Hepatocyte (in vitro differentiated cells): ENCODE results near the gene HBE1. TPM values are rescaled to one million over a fixed set of nuclear protein-coding genes. Genes with fewer than 3 reads are reported as not detected.

Experiments
- DNase-seq: peaks from one replicate; pipeline ENCODE4 v3.0.0-alpha.2; 2016; ENCODE audit warnings: low spot score
- H2AFZ ChIP-seq: fragments of 200-600 bp; sonication (generic); 2 replicates; pipeline ENCODE4 v1.6.0; 2016; ENCODE audit warnings: antibody characterized with exemption, mild to moderate bottlenecking
- H3K27ac ChIP-seq: fragments of 200-600 bp; sonication (generic); 2 replicates; pipeline ENCODE4 v1.5.1; 2016; ENCODE audit warnings: mild to moderate bottlenecking
- H3K27me3 ChIP-seq: fragments of 200-600 bp; sonication (generic); 2 replicates; pipeline ENCODE4 v1.6.1; 2016
- H3K36me3 ChIP-seq: fragments of 200-600 bp; sonication (generic); replicated peaks from 2 replicates; pipeline ENCODE4 v1.5.1; 2016; ENCODE audit warnings: low read depth; ENCODE audit not compliant: insufficient read depth
- H3K4me1 ChIP-seq: fragments of 200-600 bp; sonication (generic); 2 replicates; pipeline ENCODE4 v1.5.1; 2016; ENCODE audit warnings: mild to moderate bottlenecking, moderate library complexity; ENCODE audit not compliant: insufficient read depth
- H3K4me2 ChIP-seq: fragments of 200-600 bp; sonication (generic); 2 replicates; pipeline ENCODE4 v1.6.0; 2016
- H3K4me3 ChIP-seq: fragments of 200-600 bp; sonication (generic); 2 replicates; pipeline ENCODE4 v1.5.1; 2016; ENCODE audit warnings: mild to moderate bottlenecking
- H3K79me2 ChIP-seq: fragments of 200-600 bp; sonication (generic); 2 replicates; pipeline ENCODE4 v1.6.0; 2017; ENCODE audit warnings: mild to moderate bottlenecking
- H3K9me2 ChIP-seq: fragments of 200-600 bp; sonication (generic); replicated peaks from 2 replicates; pipeline ENCODE4 v1.6.0; 2017; ENCODE audit warnings: mild to moderate bottlenecking; ENCODE audit not compliant: insufficient read depth
- H3K9me3 ChIP-seq: fragments of 200-600 bp; sonication (generic); 2 replicates; pipeline ENCODE4 v1.5.1; 2016; ENCODE audit warnings: low read depth, mild to moderate bottlenecking
- H4K20me1 ChIP-seq: fragments of 200-600 bp; sonication (generic); 2 replicates; pipeline ENCODE4 v1.6.0; 2016; ENCODE audit warnings: mild to moderate bottlenecking; ENCODE audit not compliant: insufficient read depth, poor library complexity, severe bottlenecking
- EZH2 ChIP-seq: fragments of 200-600 bp; sonication (generic); IDR thresholded peaks from 2 replicates; pipeline ENCODE4 v1.6.1; 2016; ENCODE audit warnings: antibody characterized with exemption, mild to moderate bottlenecking, borderline replicate concordance
- EZH2phosphoT487 ChIP-seq: fragments of 200-600 bp; sonication (generic); IDR thresholded peaks from one replicate; pipeline ENCODE4 v1.6.1; 2018; ENCODE audit warnings: antibody characterized with exemption, mild to moderate bottlenecking, low read depth, moderate library complexity; ENCODE audit not compliant: unreplicated experiment, severe bottlenecking
- WGBS: methylation state at CpG from one replicate; pipeline ENCODE4 v1.1.6; 2016; ENCODE audit warnings: low lambda C conversion rate; ENCODE audit errors: missing lambda C conversion rate; 5-methylcytosine and 5-hydroxymethylcytosine counted together
- polyA plus RNA-seq: library from polyadenylated mRNA; unstranded; fragments of >200 nt; fragmentation: Nextera tagmentation; extraction: Ambion mirVana; gene quantifications from 2 replicates; pipeline ENCODE4 v1.2.1, GENCODE V29; 2016
- total RNA-seq: library from RNA; depleted of rRNA; stranded (reverse); fragments of >200 nt; gene quantifications from 2 replicates; pipeline ENCODE4 v1.2.3, GENCODE V29; 2014
- TF ChIP-seq, protein P1 (sequence below): fragments of 200-600 bp; sonication (generic); IDR thresholded peaks from 2 replicates; pipeline ENCODE4 v1.5.1; 2016; ENCODE audit warnings: antibody characterized with exemption, mild to moderate bottlenecking; ENCODE audit not compliant: poor library complexity

Gene HBE1
- total and polyA plus RNA-seq, 2 experiments from 2014 or later: 0.25 to 1.1 TPM

GRCh38 chr11:5229356-5229755, 40.4 kb downstream of the HBE1 start:
- TF ChIP-seq EZH2 (no peak), EZH2phosphoT487 (no peak)
- TF ChIP-seq, protein P1, sequence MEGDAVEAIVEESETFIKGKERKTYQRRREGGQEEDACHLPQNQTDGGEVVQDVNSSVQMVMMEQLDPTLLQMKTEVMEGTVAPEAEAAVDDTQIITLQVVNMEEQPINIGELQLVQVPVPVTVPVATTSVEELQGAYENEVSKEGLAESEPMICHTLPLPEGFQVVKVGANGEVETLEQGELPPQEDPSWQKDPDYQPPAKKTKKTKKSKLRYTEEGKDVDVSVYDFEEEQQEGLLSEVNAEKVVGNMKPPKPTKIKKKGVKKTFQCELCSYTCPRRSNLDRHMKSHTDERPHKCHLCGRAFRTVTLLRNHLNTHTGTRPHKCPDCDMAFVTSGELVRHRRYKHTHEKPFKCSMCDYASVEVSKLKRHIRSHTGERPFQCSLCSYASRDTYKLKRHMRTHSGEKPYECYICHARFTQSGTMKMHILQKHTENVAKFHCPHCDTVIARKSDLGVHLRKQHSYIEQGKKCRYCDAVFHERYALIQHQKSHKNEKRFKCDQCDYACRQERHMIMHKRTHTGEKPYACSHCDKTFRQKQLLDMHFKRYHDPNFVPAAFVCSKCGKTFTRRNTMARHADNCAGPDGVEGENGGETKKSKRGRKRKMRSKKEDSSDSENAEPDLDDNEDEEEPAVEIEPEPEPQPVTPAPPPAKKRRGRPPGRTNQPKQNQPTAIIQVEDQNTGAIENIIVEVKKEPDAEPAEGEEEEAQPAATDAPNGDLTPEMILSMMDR: no peak
- Histone ChIP-seq H2AFZ (no peak overlapping the region), H3K27ac (no peak overlapping the region)

DNA sequence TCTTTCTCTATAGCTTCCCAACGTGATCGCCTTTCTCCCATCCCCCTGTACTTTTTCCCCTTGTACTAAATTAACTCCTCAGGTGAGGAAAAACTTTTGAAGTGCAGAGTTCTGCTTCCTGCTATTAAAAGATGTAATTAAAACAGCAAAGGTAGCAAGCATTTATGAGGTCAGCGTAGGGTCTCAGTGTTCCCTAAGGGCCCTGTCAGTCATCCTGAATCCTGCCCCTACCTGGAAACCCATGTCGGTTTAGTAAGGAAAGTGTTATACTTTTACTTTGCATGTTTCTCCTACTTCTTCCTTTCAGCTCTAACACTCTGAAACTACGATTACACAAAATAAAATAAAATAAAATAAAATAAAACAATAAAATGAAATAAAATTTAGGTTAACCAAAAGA, 41.6 kb downstream of the HBE1 start:
- Histone ChIP-seq H3K79me2 (no peaks in the 10 kb centered on the region), H3K27ac (no peak overlapping the region), H2AFZ (no peak overlapping the region), H3K9me3 (no peaks in the 10 kb centered on the region), H4K20me1 (no peaks in the 10 kb centered on the region), H3K27me3 (no peaks in the 10 kb centered on the region), H3K9me2 (no peaks in the 10 kb centered on the region), H3K4me2 (no peak overlapping the region), H3K36me3 (no peaks in the 10 kb centered on the region), H3K4me3 (no peak overlapping the region), H3K4me1 (no peaks in the 10 kb centered on the region)
- DNase-seq: no peak
- TF ChIP-seq EZH2phosphoT487: no peak
- TF ChIP-seq, protein P1: no peak
- TF ChIP-seq EZH2: no peak
- WGBS: 76% methylated on average over 5 of the region's 5 CpGs

More at GRCh38 chr11:5229356-5229755, 40.4 kb downstream of the HBE1 start:
- H3K79me2 ChIP-seq: no peaks in the 10 kb centered on the region
- 82% methylated on average over 1 of the region's 1 CpG for WGBS
- no peaks in the 10 kb centered on the region for H3K9me3 ChIP-seq
- H3K4me3 ChIP-seq: no peak overlapping the region
- DNase-seq: no peak
- H3K9me2 ChIP-seq: no peaks in the 10 kb centered on the region
- H3K4me2 ChIP-seq: no peak overlapping the region
- no peaks in the 10 kb centered on the region for H3K36me3 ChIP-seq
- no peaks in the 10 kb centered on the region for H4K20me1 ChIP-seq
- H3K27me3 ChIP-seq: no peaks in the 10 kb centered on the region
- H3K4me1 ChIP-seq: no peaks in the 10 kb centered on the region

DNA sequence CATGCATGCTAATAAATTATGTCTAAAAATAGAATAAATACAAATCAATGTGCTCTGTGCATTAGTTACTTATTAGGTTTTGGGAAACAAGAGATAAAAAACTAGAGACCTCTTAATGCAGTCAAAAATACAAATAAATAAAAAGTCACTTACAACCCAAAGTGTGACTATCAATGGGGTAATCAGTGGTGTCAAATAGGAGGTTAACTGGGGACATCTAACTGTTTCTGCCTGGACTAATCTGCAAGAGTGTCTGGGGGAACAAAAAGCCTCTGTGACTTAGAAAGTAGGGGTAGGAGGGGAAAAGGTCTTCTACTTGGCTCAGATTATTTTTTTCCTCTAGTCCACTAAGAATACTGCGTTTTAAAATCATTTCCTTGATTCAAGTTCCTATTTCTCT, 42.1 kb downstream of the HBE1 start:
- H3K4me3 ChIP-seq: no peak overlapping the region

More for the DNA sequence above, 42.1 kb downstream of the HBE1 start:
- Histone ChIP-seq H3K9me3 (no peaks in the 10 kb centered on the region), H3K4me2 (no peak overlapping the region), H3K36me3 (no peaks in the 10 kb centered on the region), H3K9me2 (no peaks in the 10 kb centered on the region), H3K27ac (no peak overlapping the region), H3K79me2 (no peaks in the 10 kb centered on the region), H3K27me3 (no peaks in the 10 kb centered on the region), H3K4me1 (no peaks in the 10 kb centered on the region), H4K20me1 (no peaks in the 10 kb centered on the region), H2AFZ (no peak overlapping the region)
- TF ChIP-seq, protein P1: no peak
- TF ChIP-seq EZH2 (no peak), EZH2phosphoT487 (no peak)
- WGBS: 70% methylated on average over 1 of the region's 1 CpG
- DNase-seq: no peak
